Measurements from ENCODE around the gene C8G.

DNA sequence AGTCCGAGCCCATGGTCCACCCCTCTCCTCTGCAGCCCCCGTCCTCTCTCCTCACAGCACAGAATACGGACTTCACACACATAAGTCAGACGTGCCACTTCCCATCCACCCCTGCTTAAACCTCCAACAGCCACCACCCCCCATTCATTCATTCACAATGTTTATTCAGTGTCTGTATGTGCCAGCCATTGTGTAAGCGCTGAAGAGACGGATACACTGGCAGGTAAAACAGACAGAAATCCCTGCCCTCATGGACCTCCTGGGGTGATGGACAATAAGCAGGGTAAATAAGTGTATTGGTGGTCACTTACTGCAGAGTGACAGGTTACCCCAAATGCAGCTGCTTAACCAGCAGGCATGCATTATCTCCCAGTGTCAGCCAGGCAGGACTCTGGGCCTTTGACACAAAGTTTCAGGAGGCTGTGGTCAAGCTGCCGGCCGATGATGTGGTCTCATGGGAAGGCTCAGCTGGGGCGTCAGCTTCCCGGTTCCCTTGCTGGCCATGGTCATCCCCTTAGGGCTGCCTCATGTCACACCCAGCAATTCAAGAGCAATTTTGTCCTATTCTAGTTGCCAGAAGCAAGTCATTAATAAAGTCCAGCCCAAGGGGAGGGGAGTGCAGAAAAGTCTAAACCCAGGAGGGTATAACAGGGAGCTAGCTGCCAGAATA lies 45.3 kb downstream of the C8G start:
- TF ChIP-seq EZH2 (IDR thresholded peaks at IDR 0.05) (no peak), POLR2AphosphoS5 (IDR thresholded peaks at IDR 0.05; ENCODE audit: borderline replicate concordance, low read depth, low read length) (no peak)

All from SK-N-MC (cell line).